Measurements from ENCODE around the gene RPS6KB2. TPM values are rescaled to one million over a fixed set of nuclear protein-coding genes. Genes with fewer than 3 reads are reported as not detected.

RPS6KB2 gene
- total and polyA plus RNA-seq, 2 experiments from 2014 or later: 29.5 to 41.3 TPM

DNA sequence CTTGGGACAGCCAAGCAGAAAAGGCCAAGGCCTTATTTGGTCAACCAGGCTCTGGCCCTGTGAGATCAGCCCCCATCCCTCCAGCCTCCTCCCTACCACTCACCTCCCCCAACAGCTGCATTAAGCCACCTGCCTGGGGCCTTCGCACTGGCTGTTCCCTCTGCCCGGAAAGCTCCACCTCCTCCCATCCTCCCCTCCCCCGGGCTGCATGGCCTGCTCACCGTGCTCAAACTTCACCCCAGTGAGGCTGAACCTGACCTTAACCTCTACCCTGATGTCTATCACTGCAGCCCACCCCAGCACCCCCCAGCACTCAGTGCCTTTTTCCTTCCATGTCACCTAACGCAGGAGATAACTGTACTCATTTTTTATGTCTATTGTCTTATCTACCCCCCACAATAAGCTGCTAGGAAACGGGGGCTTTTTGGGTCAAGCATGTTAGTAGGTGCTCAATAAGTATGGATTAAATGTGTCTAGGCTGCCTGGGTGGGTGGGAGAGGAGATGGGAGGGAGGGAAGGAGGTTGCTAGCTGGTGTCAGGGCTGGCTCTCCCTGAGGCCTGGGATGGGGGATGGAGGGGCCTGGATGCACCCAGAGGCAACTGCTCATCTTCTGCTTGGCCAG lies 8.3 kb downstream of the RPS6KB2 start:
- Histone ChIP-seq H3K36me3 (ENCODE audit: insufficient read depth) (0 out of 2 replicates have a peak, but pooled peaks cover 3% of the 10 kb centered on the region), H3K4me3 (peak overlapping the region; percentile 44), H3K79me2 (replicated peaks; ENCODE audit: insufficient read depth) (no peaks in the 10 kb centered on the region), H4K20me1 (replicated peaks; ENCODE audit: insufficient read depth) (no peaks in the 10 kb centered on the region), H3K27me3 (ENCODE audit: insufficient read depth) (no peaks in the 10 kb centered on the region), H3K9me2 (ENCODE audit: insufficient read depth) (no peaks in the 10 kb centered on the region), H3F3A (replicated peaks; ENCODE audit: low read depth) (0 out of 2 replicates have a peak, but pooled peaks cover 12% of the 10 kb centered on the region), H3K4me1 (ENCODE audit: insufficient read depth) (peaks cover 14% of the 10 kb centered on the region), H3K4me2 (peak overlapping the region; percentile 60; the same call in 1 of the 2 replicates), H2AFZ (no peak overlapping the region), H3K27ac (ENCODE audit: low read depth) (peak overlapping the region; percentile 96)
- H3K9me3 Mint-ChIP-seq: no peaks in the 10 kb centered on the region; the same call in 2 of the 3 replicates
- peak; percentile 86 for DNase-seq (ENCODE audit: low spot score)
- peak overlapping the region; percentile 94 for H3K27ac Mint-ChIP-seq
- TF ChIP-seq ZNF331 (CRISPR knock-in tag; IDR thresholded peaks at IDR 0.05; ENCODE audit: low read depth): peak; percentile 52
- TF ChIP-seq POLR2AphosphoS5 (IDR thresholded peaks at IDR 0.05; ENCODE audit: low read depth): no peak
- TF ChIP-seq, protein P1, sequence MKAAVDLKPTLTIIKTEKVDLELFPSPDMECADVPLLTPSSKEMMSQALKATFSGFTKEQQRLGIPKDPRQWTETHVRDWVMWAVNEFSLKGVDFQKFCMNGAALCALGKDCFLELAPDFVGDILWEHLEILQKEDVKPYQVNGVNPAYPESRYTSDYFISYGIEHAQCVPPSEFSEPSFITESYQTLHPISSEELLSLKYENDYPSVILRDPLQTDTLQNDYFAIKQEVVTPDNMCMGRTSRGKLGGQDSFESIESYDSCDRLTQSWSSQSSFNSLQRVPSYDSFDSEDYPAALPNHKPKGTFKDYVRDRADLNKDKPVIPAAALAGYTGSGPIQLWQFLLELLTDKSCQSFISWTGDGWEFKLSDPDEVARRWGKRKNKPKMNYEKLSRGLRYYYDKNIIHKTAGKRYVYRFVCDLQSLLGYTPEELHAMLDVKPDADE (IDR thresholded peaks at IDR 0.05): no peak
- TF ChIP-seq CREB1 (CRISPR knock-in tag; IDR thresholded peaks at IDR 0.05; ENCODE audit: low read depth): peak; percentile 64
- TF ChIP-seq, protein P2, sequence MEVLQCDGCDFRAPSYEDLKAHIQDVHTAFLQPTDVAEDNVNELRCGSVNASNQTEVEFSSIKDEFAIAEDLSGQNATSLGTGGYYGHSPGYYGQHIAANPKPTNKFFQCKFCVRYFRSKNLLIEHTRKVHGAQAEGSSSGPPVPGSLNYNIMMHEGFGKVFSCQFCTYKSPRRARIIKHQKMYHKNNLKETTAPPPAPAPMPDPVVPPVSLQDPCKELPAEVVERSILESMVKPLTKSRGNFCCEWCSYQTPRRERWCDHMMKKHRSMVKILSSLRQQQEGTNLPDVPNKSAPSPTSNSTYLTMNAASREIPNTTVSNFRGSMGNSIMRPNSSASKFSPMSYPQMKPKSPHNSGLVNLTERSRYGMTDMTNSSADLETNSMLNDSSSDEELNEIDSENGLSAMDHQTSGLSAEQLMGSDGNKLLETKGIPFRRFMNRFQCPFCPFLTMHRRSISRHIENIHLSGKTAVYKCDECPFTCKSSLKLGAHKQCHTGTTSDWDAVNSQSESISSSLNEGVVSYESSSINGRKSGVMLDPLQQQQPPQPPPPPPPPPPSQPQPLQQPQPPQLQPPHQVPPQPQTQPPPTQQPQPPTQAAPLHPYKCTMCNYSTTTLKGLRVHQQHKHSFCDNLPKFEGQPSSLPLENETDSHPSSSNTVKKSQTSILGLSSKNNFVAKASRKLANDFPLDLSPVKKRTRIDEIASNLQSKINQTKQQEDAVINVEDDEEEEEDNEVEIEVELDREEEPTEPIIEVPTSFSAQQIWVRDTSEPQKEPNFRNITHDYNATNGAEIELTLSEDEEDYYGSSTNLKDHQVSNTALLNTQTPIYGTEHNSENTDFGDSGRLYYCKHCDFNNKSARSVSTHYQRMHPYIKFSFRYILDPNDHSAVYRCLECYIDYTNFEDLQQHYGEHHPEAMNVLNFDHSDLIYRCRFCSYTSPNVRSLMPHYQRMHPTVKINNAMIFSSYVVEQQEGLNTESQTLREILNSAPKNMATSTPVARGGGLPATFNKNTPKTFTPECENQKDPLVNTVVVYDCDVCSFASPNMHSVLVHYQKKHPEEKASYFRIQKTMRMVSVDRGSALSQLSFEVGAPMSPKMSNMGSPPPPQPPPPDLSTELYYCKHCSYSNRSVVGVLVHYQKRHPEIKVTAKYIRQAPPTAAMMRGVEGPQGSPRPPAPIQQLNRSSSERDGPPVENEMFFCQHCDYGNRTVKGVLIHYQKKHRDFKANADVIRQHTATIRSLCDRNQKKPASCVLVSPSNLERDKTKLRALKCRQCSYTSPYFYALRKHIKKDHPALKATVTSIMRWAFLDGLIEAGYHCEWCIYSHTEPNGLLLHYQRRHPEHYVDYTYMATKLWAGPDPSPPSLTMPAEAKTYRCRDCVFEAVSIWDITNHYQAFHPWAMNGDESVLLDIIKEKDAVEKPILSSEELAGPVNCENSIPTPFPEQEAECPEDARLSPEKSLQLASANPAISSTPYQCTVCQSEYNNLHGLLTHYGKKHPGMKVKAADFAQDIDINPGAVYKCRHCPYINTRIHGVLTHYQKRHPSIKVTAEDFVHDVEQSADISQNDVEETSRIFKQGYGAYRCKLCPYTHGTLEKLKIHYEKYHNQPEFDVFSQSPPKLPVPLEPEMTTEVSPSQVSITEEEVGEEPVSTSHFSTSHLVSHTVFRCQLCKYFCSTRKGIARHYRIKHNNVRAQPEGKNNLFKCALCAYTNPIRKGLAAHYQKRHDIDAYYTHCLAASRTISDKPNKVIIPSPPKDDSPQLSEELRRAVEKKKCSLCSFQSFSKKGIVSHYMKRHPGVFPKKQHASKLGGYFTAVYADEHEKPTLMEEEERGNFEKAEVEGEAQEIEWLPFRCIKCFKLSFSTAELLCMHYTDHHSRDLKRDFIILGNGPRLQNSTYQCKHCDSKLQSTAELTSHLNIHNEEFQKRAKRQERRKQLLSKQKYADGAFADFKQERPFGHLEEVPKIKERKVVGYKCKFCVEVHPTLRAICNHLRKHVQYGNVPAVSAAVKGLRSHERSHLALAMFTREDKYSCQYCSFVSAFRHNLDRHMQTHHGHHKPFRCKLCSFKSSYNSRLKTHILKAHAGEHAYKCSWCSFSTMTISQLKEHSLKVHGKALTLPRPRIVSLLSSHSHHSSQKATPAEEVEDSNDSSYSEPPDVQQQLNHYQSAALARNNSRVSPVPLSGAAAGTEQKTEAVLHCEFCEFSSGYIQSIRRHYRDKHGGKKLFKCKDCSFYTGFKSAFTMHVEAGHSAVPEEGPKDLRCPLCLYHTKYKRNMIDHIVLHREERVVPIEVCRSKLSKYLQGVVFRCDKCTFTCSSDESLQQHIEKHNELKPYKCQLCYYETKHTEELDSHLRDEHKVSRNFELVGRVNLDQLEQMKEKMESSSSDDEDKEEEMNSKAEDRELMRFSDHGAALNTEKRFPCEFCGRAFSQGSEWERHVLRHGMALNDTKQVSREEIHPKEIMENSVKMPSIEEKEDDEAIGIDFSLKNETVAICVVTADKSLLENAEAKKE (CRISPR knock-in tag; IDR thresholded peaks at IDR 0.05): 0 out of 2 replicates have a peak, but pooled peaks have one; percentile 25
- TF ChIP-seq, protein P3, sequence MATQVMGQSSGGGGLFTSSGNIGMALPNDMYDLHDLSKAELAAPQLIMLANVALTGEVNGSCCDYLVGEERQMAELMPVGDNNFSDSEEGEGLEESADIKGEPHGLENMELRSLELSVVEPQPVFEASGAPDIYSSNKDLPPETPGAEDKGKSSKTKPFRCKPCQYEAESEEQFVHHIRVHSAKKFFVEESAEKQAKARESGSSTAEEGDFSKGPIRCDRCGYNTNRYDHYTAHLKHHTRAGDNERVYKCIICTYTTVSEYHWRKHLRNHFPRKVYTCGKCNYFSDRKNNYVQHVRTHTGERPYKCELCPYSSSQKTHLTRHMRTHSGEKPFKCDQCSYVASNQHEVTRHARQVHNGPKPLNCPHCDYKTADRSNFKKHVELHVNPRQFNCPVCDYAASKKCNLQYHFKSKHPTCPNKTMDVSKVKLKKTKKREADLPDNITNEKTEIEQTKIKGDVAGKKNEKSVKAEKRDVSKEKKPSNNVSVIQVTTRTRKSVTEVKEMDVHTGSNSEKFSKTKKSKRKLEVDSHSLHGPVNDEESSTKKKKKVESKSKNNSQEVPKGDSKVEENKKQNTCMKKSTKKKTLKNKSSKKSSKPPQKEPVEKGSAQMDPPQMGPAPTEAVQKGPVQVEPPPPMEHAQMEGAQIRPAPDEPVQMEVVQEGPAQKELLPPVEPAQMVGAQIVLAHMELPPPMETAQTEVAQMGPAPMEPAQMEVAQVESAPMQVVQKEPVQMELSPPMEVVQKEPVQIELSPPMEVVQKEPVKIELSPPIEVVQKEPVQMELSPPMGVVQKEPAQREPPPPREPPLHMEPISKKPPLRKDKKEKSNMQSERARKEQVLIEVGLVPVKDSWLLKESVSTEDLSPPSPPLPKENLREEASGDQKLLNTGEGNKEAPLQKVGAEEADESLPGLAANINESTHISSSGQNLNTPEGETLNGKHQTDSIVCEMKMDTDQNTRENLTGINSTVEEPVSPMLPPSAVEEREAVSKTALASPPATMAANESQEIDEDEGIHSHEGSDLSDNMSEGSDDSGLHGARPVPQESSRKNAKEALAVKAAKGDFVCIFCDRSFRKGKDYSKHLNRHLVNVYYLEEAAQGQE (IDR thresholded peaks at IDR 0.05; ENCODE audit: unreplicated experiment): no peak
- peaks cover 23% of the 10 kb centered on the region for H3K4me1 Mint-ChIP-seq
- H3K4me3 Mint-ChIP-seq: peak overlapping the region; percentile 52; the same call in 2 of the 3 replicates
- peaks cover 13% of the 10 kb centered on the region for H3K27me3 Mint-ChIP-seq (ENCODE audit: insufficient read depth, low read depth, poor library complexity)
- peak; percentile 76 for ATAC-seq
- peaks cover 35% of the 10 kb centered on the region for H3K36me3 Mint-ChIP-seq (ENCODE audit: low read depth)
